GM19043 (cell line): ENCODE data around the gene GRID1.

Source experiments
- ATAC-seq: cut with Tn5 transposase; IDR thresholded peaks from one replicate; pipeline ENCODE4 v1.9.1; 2021; ENCODE audit warnings: low read depth; ENCODE audit not compliant: unreplicated experiment

GRID1 gene

GRCh38 chr10:86366033-86366901, at the start of gene GRID1:
Gene GRID1 (minus strand): TSS chr10:86366795.
- ATAC-seq = peak; percentile 12

- ATAC-seq = no peak
These were observed 49.0 kb upstream of the GRID1 start for GRCh38 chr10:86415583-86415982.

- no peak for ATAC-seq
These were observed 48.5 kb upstream of the GRID1 start for GRCh38 chr10:86415116-86415515.

- peak; percentile 71 for ATAC-seq
These were observed 46.6 kb upstream of the GRID1 start for GRCh38 chr10:86413046-86413728.

- ATAC-seq = no peak
These were observed 45.4 kb upstream of the GRID1 start for GRCh38 chr10:86411852-86412560.

GRCh38 chr10:86411281-86411841, 44.8 kb upstream of the GRID1 start:
- peak; percentile 41 for ATAC-seq

GRCh38 chr10:86410542-86411124, 44.0 kb upstream of the GRID1 start:
- no peak for ATAC-seq

GRCh38 chr10:86409183-86409582, 42.6 kb upstream of the GRID1 start:
- ATAC-seq = no peak

- ATAC-seq = no peak
These were observed 36.7 kb upstream of the GRID1 start for GRCh38 chr10:86403183-86403797.

GRCh38 chr10:86402283-86402941, 35.8 kb upstream of the GRID1 start:
- ATAC-seq = no peak

GRCh38 chr10:86401588-86402282, 35.1 kb upstream of the GRID1 start:
- no peak for ATAC-seq

GRCh38 chr10:86400705-86401587, 34.4 kb upstream of the GRID1 start:
- peak; percentile 19 for ATAC-seq

- peak; percentile 87 for ATAC-seq
These were observed 33.5 kb upstream of the GRID1 start for GRCh38 chr10:86399879-86400704.

GRCh38 chr10:86399514-86399878, 32.9 kb upstream of the GRID1 start:
- no peak for ATAC-seq

GRCh38 chr10:86397120-86397519, 30.5 kb upstream of the GRID1 start:
- ATAC-seq = no peak

- no peak for ATAC-seq
These were observed 27.4 kb upstream of the GRID1 start for GRCh38 chr10:86393862-86394455.

- no peak for ATAC-seq
These were observed 26.8 kb upstream of the GRID1 start for GRCh38 chr10:86393362-86393761.
